H9 (cell line): Measurements from ENCODE around the gene SAA4. TPM values are rescaled to one million over a fixed set of nuclear protein-coding genes. Genes with fewer than 3 reads are reported as not detected.
A peak's percentile ranks its signal among the peaks of the same experiment; 100 is the strongest.

Experiments used
- DNase-seq: peaks from one replicate; pipeline ENCODE4 v3.0.0-alpha.2; 2017
- H2AFZ ChIP-seq: one replicate; pipeline ENCODE4 v1.6.1; 2013; ENCODE audit warnings: mild to moderate bottlenecking, low read length, control low read depth, moderate library complexity
- H2AK5ac ChIP-seq: 2 replicates; pipeline ENCODE4 v1.6.1; 2013; ENCODE audit warnings: low read length, control low read depth, mixed read lengths; ENCODE audit not compliant: insufficient read length
- H2BK120ac ChIP-seq: one replicate; pipeline ENCODE4 v1.6.1; 2013; ENCODE audit warnings: low read depth, mild to moderate bottlenecking, low read length, control low read depth, inconsistent platforms; ENCODE audit not compliant: poor library complexity, severe bottlenecking
- H2BK12ac ChIP-seq: 2 replicates; pipeline ENCODE4 v1.6.1; 2013; ENCODE audit warnings: low read length, control low read depth, mixed read lengths, low read depth; ENCODE audit not compliant: insufficient read length
- H2BK15ac ChIP-seq: 2 replicates; pipeline ENCODE4 v1.6.1; 2013; ENCODE audit warnings: low read depth, low read length, control low read depth
- H2BK20ac ChIP-seq: one replicate; pipeline ENCODE4 v1.6.1; 2013; ENCODE audit warnings: low read depth, mild to moderate bottlenecking, low read length, control low read depth, inconsistent platforms; ENCODE audit not compliant: poor library complexity, severe bottlenecking
- H2BK5ac ChIP-seq: 2 replicates; pipeline ENCODE4 v1.6.1; 2013; ENCODE audit warnings: low read length, control low read depth, mixed read lengths; ENCODE audit not compliant: insufficient read length
- H3K14ac ChIP-seq: 2 replicates; pipeline ENCODE4 v1.6.1; 2013; ENCODE audit warnings: low read length, control low read depth; ENCODE audit not compliant: insufficient read depth
- H3K18ac ChIP-seq: 2 replicates; pipeline ENCODE4 v1.6.1; 2013; ENCODE audit warnings: low read depth, mild to moderate bottlenecking, mixed read lengths, low read length, control low read depth; ENCODE audit not compliant: insufficient read length
- H3K23ac ChIP-seq: 2 replicates; pipeline ENCODE4 v1.6.1; 2013; ENCODE audit warnings: low read length, control low read depth, mixed read lengths, low read depth; ENCODE audit not compliant: insufficient read length
- H3K23me2 ChIP-seq: 2 replicates; pipeline ENCODE4 v1.6.1; 2013; ENCODE audit warnings: low read depth, mild to moderate bottlenecking, mixed read lengths, low read length, control low read depth; ENCODE audit not compliant: insufficient read length, poor library complexity, severe bottlenecking
- H3K27ac ChIP-seq: 2 replicates; pipeline ENCODE4 v1.5.1; 2013; ENCODE audit warnings: low read length, control low read depth, mixed read lengths, low read depth; ENCODE audit not compliant: insufficient read length
- H3K27me3 ChIP-seq: 2 replicates; pipeline ENCODE4 v1.6.1; 2013; ENCODE audit warnings: low read length, control low read depth, inconsistent platforms; ENCODE audit not compliant: insufficient read depth
- H3K4ac ChIP-seq: 2 replicates; pipeline ENCODE4 v1.6.1; 2013; ENCODE audit warnings: low read depth, mild to moderate bottlenecking, control low read depth, inconsistent platforms, low read length, moderate library complexity
- H3K4me1 ChIP-seq: 2 replicates; pipeline ENCODE4 v1.6.1; 2013; ENCODE audit warnings: low read length, control low read depth, inconsistent platforms; ENCODE audit not compliant: insufficient read depth
- H3K4me2 ChIP-seq: 2 replicates; pipeline ENCODE4 v1.6.1; 2013; ENCODE audit warnings: low read length, control low read depth, mixed read lengths; ENCODE audit not compliant: insufficient read length, insufficient read depth
- H3K56ac ChIP-seq: 2 replicates; pipeline ENCODE4 v1.6.1; 2013; ENCODE audit warnings: low read depth, mild to moderate bottlenecking, mixed read lengths, low read length, control low read depth; ENCODE audit not compliant: insufficient read length
- H3K79me1 ChIP-seq: 2 replicates; pipeline ENCODE4 v1.6.1; 2013; ENCODE audit warnings: low read depth, mild to moderate bottlenecking, moderate library complexity, low read length, control low read depth, inconsistent platforms; ENCODE audit not compliant: insufficient read depth, poor library complexity, severe bottlenecking
- H3K79me2 ChIP-seq: 2 replicates; pipeline ENCODE4 v1.6.1; 2013; ENCODE audit warnings: low read length, control low read depth, inconsistent platforms; ENCODE audit not compliant: insufficient read depth
- H3K9ac ChIP-seq: 2 replicates; pipeline ENCODE4 v1.6.1; 2013; ENCODE audit warnings: low read length, control low read depth, mixed read lengths; ENCODE audit not compliant: insufficient read length; ENCODE audit errors: extremely low read depth
- H3K9me3 ChIP-seq: one replicate; pipeline ENCODE4 v1.6.1; 2013; ENCODE audit warnings: low read depth, low read length, inconsistent platforms; ENCODE audit not compliant: control insufficient read depth
- H3T11ph ChIP-seq: one replicate; pipeline ENCODE4 v1.6.1; 2013; ENCODE audit warnings: mild to moderate bottlenecking, low read length, control low read depth, inconsistent platforms
- H4K20me1 ChIP-seq: one replicate; pipeline ENCODE4 v1.6.1; 2013; ENCODE audit not compliant: control insufficient read depth, insufficient read length, insufficient read depth
- H4K5ac ChIP-seq: 2 replicates; pipeline ENCODE4 v1.6.1; 2013; ENCODE audit warnings: low read depth, mild to moderate bottlenecking, mixed read lengths, low read length, control low read depth; ENCODE audit not compliant: insufficient read length
- H4K8ac ChIP-seq: replicated peaks from 2 replicates; pipeline ENCODE4 v1.6.1; 2013; ENCODE audit warnings: low read length, control low read depth, mixed read lengths, low read depth; ENCODE audit not compliant: insufficient read length
- H4K91ac ChIP-seq: 2 replicates; pipeline ENCODE4 v1.6.1; 2013; ENCODE audit warnings: low read depth, mild to moderate bottlenecking, moderate library complexity, mixed read lengths, low read length, control low read depth; ENCODE audit not compliant: insufficient read length
- H3K27ac Mint-ChIP-seq, 3 experiments: 2 replicates in 2 of 3; 3 replicates in 1 of 3; pipeline ENCODE4 v1.8.0; 2020 to 2021; ENCODE audit warnings: mixed read lengths in 3 of 3, mild to moderate bottlenecking in 1 of 3, moderate library complexity in 1 of 3
- H3K27me3 Mint-ChIP-seq: 2 replicates; pipeline ENCODE4 v1.8.0; 2021; ENCODE audit warnings: low read depth, mild to moderate bottlenecking, moderate library complexity, mixed read lengths
- H3K36me3 Mint-ChIP-seq, 3 experiments: 2 replicates in 2 of 3; 3 replicates in 1 of 3; pipeline ENCODE4 v1.8.0; 2020 to 2021; ENCODE audit warnings: low read depth in 3 of 3, mixed read lengths in 3 of 3; ENCODE audit not compliant: insufficient read depth in 1 of 3
- H3K4me1 Mint-ChIP-seq, 2 experiments: 2 replicates each; pipeline ENCODE4 v1.8.0; 2020; ENCODE audit warnings: mixed read lengths in 2 of 2
- H3K4me3 Mint-ChIP-seq, 2 experiments: 2 replicates in 1 of 2; 3 replicates in 1 of 2; pipeline ENCODE4 v1.8.0; 2020 to 2021; ENCODE audit warnings: mild to moderate bottlenecking in 2 of 2, mixed read lengths in 2 of 2, moderate library complexity in 1 of 2
- H3K9me3 Mint-ChIP-seq, 2 experiments: 2 replicates in 1 of 2; 3 replicates in 1 of 2; pipeline ENCODE4 v1.8.0; 2020; ENCODE audit warnings: mild to moderate bottlenecking in 2 of 2, mixed read lengths in 2 of 2, moderate library complexity in 1 of 2
- WGBS: extraction: QIAGEN DNeasy Blood & Tissue Kit; methylation state at CpG from one replicate; pipeline ENCODE4 v1.1.7; 2013; ENCODE audit warnings: missing lambda C conversion rate, low lambda C conversion rate, mixed read lengths; ENCODE audit not compliant: insufficient read length; ENCODE audit errors: extremely low coverage; 5-methylcytosine and 5-hydroxymethylcytosine counted together
- total RNA-seq: library from RNA; stranded (reverse); gene quantifications from 2 replicates; pipeline ENCODE4 v1.2.1, GENCODE V29; 2021
- TF ChIP-seq, protein P1 (sequence below): fragments of 200-600 bp; sonication (generic); conservative IDR thresholded peaks from 3 replicates; pipeline ENCODE4 v1.8.0; 2021; ENCODE audit warnings: antibody characterized with exemption, mild to moderate bottlenecking

SAA4 gene
- total RNA-seq, 1 experiment from 2014 or later = not detected

DNA sequence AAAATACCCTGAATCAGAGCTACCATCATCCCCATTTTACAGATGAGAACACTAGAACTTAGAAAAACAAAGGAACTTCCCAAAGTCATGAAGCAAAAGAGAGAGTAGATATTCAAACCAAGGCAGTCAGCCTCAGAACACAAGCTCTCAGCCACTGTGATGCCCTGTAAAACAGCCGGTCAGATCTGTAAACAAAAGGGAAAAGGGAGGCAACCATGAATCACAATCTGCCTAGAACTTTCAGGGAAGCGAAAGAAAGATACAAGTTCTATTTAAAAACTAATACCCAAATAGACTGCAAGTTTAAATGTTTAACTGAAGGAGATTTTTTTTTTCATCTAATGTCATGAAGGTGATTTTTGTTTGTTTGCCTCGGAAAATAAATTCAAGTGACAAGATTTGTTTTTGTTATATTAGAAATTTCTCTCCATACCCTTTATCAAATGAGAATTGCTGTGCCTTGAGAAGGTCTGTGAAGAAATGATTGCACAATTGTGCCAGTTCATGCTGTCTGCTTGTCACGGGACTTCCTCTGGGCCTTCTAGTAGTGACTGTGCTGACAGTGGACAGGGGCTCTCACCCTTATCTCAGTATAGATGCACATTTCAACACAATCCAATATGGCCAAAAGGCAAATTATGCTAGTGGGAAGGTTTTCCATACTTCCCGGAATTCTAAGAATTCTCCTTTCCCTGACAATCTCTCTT, 41.1 kb upstream of the SAA4 start:
- Histone ChIP-seq H2BK12ac (no peak overlapping the region), H2BK20ac (no peak overlapping the region), H3K27me3 (no peaks in the 10 kb centered on the region), H4K91ac (no peak overlapping the region), H2AFZ (no peak overlapping the region), H3T11ph (no peak overlapping the region), H2BK120ac (no peak overlapping the region), H3K9ac (no peak overlapping the region), H3K23me2 (no peaks in the 10 kb centered on the region), H2AK5ac (no peak overlapping the region), H4K5ac (no peak overlapping the region), H3K4me2 (no peak overlapping the region), H3K4ac (no peak overlapping the region), H3K18ac (no peak overlapping the region), H3K56ac (no peak overlapping the region), H4K20me1 (no peaks in the 10 kb centered on the region), H3K79me1 (no peaks in the 10 kb centered on the region), H4K8ac (no peak overlapping the region), H3K79me2 (no peaks in the 10 kb centered on the region), H2BK5ac (no peak overlapping the region), H2BK15ac (no peak overlapping the region), H3K23ac (no peak overlapping the region), H3K27ac (no peak overlapping the region), H3K14ac (no peak overlapping the region), H3K4me1 (no peaks in the 10 kb centered on the region), H3K9me3 (no peaks in the 10 kb centered on the region)
- H3K27me3 Mint-ChIP-seq = no peaks in the 10 kb centered on the region
- no CpG with 5 or more reads among the region's 5 CpGs for WGBS
- 0 out of 7 replicates have a peak overlapping the region, but pooled peaks of 1 of the 3 experiments have one; percentile 3 for H3K27ac Mint-ChIP-seq
- TF ChIP-seq, protein P1, sequence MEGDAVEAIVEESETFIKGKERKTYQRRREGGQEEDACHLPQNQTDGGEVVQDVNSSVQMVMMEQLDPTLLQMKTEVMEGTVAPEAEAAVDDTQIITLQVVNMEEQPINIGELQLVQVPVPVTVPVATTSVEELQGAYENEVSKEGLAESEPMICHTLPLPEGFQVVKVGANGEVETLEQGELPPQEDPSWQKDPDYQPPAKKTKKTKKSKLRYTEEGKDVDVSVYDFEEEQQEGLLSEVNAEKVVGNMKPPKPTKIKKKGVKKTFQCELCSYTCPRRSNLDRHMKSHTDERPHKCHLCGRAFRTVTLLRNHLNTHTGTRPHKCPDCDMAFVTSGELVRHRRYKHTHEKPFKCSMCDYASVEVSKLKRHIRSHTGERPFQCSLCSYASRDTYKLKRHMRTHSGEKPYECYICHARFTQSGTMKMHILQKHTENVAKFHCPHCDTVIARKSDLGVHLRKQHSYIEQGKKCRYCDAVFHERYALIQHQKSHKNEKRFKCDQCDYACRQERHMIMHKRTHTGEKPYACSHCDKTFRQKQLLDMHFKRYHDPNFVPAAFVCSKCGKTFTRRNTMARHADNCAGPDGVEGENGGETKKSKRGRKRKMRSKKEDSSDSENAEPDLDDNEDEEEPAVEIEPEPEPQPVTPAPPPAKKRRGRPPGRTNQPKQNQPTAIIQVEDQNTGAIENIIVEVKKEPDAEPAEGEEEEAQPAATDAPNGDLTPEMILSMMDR = no peak
- DNase-seq = no peak
- peaks cover 2 to 3% of the 10 kb centered on the region in 2 experiments; a peak in 2 of 5 replicates for H3K9me3 Mint-ChIP-seq
- no peaks in the 10 kb centered on the region for H3K4me1 Mint-ChIP-seq
- peaks cover 27 to 46% (median 43%) of the 10 kb centered on the region in 3 experiments; a peak in 6 of 7 replicates for H3K36me3 Mint-ChIP-seq
- H3K4me3 Mint-ChIP-seq = no peak overlapping the region
